Activated CD8-positive, alpha-beta memory T cell treated with anti-CD3 and anti-CD28 coated beads, Interleukin-2, amount 50 U/mL, for 4 hours (primary cell): ENCODE measurements around the gene CPNE8.

Source experiments
- DNase-seq: peaks from one replicate; pipeline ENCODE4 v3.0.0-alpha.2; 2020

CPNE8 gene

GRCh38 chr12:38905480-38906351 is at the start of gene CPNE8:
TSS of gene CPNE8 (minus strand) at chr12:38905591. CDS start at chr12:38905534, 57 bp downstream.
- peak; percentile 25 for DNase-seq

- DNase-seq: no peak
Measured at GRCh38 chr12:38954238-38954873, 49.0 kb upstream of the CPNE8 start.

- DNase-seq: no peak
Measured at GRCh38 chr12:38949363-38949762, 44.0 kb upstream of the CPNE8 start.

- DNase-seq: no peak
Measured at GRCh38 chr12:38934686-38935085, 29.3 kb upstream of the CPNE8 start.

GRCh38 chr12:38934078-38934584 is 28.7 kb upstream of the CPNE8 start:
- no peak for DNase-seq

- no peak for DNase-seq
Measured at GRCh38 chr12:38932320-38932719, 26.9 kb upstream of the CPNE8 start.

GRCh38 chr12:38931461-38931860 is 26.1 kb upstream of the CPNE8 start:
- DNase-seq: no peak

- no peak for DNase-seq
Measured at GRCh38 chr12:38930990-38931389, 25.6 kb upstream of the CPNE8 start.

GRCh38 chr12:38926501-38926900 is 21.1 kb upstream of the CPNE8 start:
- DNase-seq: no peak

- no peak for DNase-seq
Measured at GRCh38 chr12:38921025-38921677, 15.8 kb upstream of the CPNE8 start.

- DNase-seq: no peak
Measured at GRCh38 chr12:38919191-38919590, 13.8 kb upstream of the CPNE8 start.

GRCh38 chr12:38915429-38916182 is 10.2 kb upstream of the CPNE8 start:
- DNase-seq: no peak

- DNase-seq: no peak
Measured at GRCh38 chr12:38912116-38912515, 6.7 kb upstream of the CPNE8 start.

GRCh38 chr12:38911611-38912010 is 6.2 kb upstream of the CPNE8 start:
- no peak for DNase-seq

- DNase-seq: no peak
Measured at GRCh38 chr12:38907201-38907923, 2.0 kb upstream of the CPNE8 start.

- DNase-seq: peak; percentile 54
Measured at GRCh38 chr12:38906482-38907200, 1.2 kb upstream of the CPNE8 start.

GRCh38 chr12:38904537-38905479 is 583 bp downstream of the CPNE8 start:
- DNase-seq: peak; percentile 22

- no peak for DNase-seq
Measured at GRCh38 chr12:38903596-38903995, 1.8 kb downstream of the CPNE8 start.

- DNase-seq: no peak
Measured at GRCh38 chr12:38898001-38898684, 7.2 kb downstream of the CPNE8 start.

- no peak for DNase-seq
Measured at GRCh38 chr12:38895446-38895845, 9.9 kb downstream of the CPNE8 start.
